Renal pelvis (tissue), 4 donors: ENCODE results near the gene SPSB3. TPM values are rescaled to one million over a fixed set of nuclear protein-coding genes. Genes with fewer than 3 reads are reported as not detected.
"Not testable (repeated sequence)": the region's sequence is repeated elsewhere in the genome, so short reads cannot be mapped to it uniquely, and the experiment has no call there.

Experiments used
- DNase-seq: peaks from one replicate; pipeline ENCODE4 v3.0.0-alpha.2; 2013
- polyA plus RNA-seq, 3 donors: library from polyadenylated mRNA; unstranded; fragments of 120-200 nt; gene quantifications; one replicate each; pipeline ENCODE4 v1.2.1, GENCODE V29; 2013; ENCODE audit not compliant: insufficient read length in 3 of 3

Gene SPSB3
- polyA plus RNA-seq, 3 donors: 45.1 to 53.2 (median 52.4) TPM

GRCh38 chr16:1746693-1747195, 35.6 kb downstream of the SPSB3 start:
- no peak for DNase-seq

DNA sequence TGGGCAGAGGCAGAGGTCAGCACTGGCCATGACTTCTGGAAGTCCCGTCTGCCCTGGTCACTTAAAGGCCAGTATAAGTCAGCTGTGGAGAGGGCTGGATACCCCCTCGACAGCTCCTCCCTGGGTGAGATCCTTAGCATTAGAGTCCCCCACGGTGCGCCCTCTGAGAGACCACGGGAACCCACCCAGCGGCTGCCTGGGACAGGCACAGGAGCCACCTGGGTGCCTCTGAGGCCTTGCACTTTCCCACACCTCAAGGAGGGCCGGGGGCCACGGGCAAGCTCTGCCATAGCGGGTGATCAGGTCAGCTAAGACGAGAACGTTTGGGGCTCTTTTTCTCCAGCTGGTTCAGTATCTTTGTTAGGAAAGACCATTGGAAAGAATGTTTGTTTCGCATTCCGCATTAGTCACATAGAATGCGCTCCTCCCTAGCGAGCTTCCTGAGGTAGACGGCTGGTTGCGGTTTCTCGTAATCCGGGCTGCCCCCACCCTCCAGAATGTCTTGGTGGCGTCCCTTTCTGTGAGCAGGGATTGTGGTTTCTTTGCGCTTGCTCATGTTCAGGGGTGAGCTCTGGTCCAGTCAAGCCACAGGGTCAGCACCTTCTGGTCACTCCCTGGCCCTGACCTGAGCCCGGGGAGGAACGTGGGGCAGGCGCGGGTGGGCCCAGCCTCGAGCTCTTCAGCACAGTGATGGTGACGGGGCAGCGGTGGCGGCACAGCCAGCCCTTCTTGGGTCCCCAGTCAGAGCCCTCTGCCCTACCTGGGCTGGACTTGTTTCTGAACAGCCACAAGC, 36.3 kb downstream of the SPSB3 start:
- no peak for DNase-seq

DNA sequence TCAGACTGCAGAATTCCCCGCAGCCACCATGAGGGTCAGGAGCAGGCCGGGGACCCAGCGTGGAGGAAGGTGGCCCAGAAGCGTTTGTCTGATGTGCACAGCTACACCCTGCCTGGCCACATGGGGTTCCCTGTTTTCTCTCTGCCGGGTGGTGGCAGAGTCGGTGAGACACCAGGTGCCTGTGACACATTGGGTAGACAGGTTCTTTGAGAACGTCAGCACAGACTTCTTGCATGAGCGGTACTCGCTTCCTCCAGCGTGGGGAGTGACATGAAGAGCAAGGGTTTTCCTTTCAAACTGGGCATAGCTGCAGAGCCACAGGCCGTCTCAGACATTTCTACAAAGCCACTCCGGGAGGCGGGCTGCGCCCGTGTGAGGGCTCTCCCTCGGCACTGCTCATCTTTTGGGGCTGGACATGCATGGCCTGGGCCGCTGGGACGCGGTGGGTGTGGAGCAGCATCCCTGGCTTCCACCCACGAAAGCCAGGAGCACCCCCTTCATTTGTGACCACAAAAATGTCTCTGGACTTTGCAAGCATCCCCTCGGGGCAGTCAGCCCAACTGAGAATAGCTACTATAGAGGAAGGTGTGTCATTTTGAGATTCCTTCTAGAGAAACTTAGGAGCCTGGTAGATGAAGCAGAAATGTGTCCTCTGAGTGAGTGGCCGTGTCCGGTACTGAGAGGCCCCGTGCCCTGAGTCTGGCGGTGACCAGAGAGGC, 37.0 kb downstream of the SPSB3 start:
- DNase-seq: no peak

DNA sequence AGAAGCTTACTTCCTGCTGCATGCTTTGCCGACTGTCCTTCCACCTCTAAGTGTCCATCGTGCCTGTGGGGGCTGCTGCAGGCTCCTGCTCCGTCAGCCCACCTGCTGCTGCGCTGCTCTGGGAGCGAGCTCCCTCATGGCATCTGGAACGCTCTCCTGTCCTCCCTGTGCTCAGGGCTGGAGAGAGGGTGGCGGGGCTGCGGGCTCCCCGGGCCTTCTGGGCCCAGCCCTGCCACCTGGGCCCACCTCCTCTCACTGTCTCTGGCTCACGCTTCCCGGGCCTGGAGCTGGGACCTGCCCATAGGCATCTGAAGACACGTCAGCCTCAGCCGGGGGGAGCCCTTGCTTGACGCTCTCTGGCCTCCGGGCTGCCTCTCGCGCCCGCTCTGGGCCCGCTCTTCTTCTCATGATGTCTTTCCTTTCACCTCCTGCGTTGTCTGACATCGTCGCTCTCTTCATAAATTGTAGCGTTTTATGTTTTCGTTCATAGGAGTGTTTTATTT, 38.0 kb downstream of the SPSB3 start:
- DNase-seq: no peak

DNA sequence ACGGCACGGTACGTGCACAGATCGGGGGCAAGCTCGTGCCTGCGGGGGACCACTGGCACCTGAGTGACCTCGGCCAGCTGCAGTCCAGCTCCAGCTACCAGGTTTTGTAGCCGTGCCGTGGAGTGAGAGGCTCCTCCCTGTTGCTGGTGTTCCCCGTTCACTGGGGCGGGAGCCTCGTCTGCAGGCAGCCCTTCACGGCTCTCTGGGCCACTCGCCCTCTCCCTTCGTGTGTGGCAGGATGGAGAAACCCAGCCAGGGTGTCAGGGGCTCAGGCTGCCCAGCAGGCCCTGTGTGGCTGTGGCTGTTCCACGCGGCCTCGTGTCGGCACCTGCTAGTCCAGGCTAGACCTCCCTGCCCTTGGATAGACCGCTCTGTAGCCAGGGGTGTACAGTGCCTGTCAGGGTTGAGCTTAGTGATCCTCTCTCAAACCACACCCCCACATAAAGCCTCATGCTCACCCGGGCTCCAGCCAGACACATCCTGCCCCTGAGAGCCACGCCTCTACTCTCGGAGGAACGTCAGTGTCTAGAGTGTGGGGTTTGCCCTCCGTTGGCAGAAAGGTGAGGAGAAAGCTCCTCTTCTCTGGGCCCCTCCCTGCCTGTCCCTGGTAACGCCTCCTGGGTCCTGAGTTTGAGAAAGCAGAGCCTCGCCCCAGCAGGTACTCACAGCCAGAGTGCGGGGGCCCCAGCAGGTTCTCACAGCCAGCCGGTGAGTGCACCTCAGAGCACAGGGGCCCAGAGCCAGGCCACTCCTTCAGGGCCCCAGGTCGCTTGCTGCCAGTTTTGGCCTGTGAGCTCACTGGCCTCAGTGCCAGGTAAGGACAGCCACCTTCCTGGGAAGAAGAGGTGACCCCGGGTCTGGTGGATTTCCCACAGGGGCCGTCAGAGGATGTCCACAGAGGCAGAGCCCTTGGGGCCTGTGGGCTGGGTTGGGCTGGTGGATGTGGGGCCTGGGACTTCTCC, 38.7 kb downstream of the SPSB3 start:
- no peak for DNase-seq

GRCh38 chr16:1741553-1742165, 40.7 kb downstream of the SPSB3 start:
- no peak for DNase-seq

DNA sequence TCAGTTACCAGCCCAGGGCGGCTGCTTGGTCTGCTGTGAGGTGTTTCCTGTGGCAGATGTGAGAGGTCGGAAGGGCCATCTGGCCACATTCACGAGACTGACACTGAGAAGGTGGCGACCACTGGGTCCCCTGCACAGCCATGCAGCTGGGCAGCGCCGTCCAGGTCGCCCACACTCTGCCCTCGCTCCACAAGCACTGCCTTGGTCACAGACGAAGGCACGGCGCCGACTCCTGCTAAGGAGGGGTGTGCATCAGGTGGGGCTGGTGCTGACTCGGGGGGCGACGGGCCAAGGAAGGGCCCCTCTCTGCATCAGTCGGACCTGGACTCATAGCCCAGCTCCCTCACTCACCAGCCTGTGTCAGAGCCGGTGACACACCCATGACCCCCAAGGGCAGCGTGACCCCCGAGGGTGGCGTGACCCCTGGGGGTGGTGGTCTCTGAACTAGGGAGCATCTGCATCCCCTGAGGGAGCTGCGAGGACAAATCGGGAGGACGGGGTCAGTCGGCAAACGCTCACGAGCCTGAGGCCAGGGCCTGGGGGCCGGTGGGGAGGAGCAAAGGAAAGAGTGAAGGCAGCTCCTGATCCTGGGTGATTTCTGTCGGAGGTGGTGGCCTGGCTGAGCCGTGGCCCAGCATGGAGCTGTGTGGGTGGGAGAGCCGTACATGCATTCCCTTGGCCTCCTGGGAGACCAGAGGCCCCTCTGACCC, 41.4 kb downstream of the SPSB3 start:
- DNase-seq: no peak

- no peak for DNase-seq
Measured at GRCh38 chr16:1740234-1740633, 42.1 kb downstream of the SPSB3 start.

DNA sequence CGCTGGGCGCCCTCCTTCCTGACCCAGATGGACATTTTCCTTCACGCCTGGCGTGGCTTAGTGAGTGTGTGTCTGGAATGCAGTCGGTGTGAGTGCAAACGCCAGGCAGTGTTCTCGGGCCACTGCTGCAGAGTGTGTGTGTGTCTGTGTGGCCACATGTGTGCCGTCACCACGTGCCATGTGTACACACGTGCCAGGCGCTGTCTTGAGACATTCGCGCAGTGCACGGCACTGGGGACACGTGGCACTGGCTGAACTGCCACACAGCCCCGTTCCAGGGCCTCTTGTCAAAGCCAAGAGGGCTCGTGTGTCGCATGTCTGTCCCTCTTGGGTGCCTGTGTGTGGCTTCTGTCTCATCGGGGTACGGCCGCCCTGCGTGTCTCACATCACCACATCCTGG, 47.6 kb downstream of the SPSB3 start:
- DNase-seq: no peak

- no peak for DNase-seq
Measured at GRCh38 chr16:1734123-1734522, 48.2 kb downstream of the SPSB3 start.

DNA sequence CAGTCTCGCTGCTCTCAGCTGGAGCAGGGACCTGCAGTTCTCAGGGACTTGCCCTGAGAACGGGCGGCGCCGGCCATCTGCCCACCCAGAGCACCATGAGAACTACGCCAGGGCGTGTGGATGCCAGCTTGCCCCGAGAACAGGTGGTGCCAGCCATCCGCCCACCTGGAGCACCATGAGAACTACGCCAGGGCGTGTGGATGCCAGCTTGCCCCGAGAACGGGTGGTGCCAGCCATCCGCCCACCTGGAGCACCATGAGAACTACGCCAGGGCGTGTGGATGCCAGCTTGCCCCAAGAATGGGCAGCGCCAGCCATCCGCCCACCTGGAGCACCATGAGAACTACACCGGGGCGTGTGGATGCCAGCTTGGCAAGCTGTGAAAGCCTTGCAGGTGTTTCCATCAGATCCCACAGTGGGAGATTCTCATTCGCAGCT, 49.8 kb downstream of the SPSB3 start:
- not testable (repeated sequence) for DNase-seq

DNA sequence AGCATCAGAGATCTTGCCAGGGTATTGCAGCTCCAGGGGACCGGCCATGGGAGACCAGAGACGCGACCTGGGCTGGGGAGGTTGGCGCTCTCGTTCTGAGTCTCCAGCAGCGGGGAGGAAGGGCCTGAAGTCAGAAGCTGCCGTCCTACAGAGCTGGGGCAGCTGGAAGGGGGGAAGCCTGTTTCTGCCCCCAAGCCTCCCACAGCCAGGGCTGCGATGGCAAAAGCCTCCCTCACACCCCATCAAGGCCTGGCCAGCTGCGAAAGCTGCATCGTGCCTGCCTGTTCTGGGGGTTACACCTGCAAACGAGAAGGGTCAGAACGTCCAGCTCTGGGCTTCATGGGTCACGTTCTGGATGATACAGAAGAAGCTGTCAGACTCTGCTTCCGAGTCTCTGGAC, 50.3 kb downstream of the SPSB3 start:
- DNase-seq: no peak

GRCh38 chr16:1731603-1732002, 50.8 kb downstream of the SPSB3 start:
- DNase-seq: no peak

- no peak for DNase-seq
Measured at GRCh38 chr16:1731073-1731472, 51.3 kb downstream of the SPSB3 start.

DNA sequence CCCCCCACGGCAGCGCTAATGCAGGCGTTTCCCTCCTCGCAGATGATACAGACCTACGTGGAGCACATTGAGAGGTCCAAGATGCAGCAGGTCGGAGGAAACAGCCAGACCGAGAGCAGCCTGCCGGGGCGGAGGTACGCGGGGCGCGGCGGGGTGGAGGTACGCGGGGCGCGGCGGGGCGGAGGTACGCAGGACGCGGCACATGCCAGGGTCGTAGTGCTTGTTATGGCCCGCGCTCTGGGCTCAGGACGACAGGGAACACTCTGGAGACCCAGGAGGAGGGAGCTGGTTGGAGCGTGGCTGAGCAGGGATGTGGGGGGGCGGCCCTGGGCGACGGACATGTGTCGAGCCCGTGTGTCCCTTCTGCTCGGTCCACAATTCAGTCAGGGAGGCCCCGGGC, 52.9 kb downstream of the SPSB3 start:
- DNase-seq: no peak

GRCh38 chr16:1729026-1729425, 53.3 kb downstream of the SPSB3 start:
- no peak for DNase-seq

GRCh38 chr16:1727651-1728624, 54.4 kb downstream of the SPSB3 start:
- DNase-seq: no peak
